HCT116 (cell line): Measurements from ENCODE around the gene DICER1. TPM values are rescaled to one million over a fixed set of nuclear protein-coding genes. Genes with fewer than 3 reads are reported as not detected.

Source experiments
- ATAC-seq: fragments of 200-7000 bp; cut with Tn5 transposase; 2 replicates; pipeline ENCODE4 v1.9.1; 2020; ENCODE audit warnings: mild to moderate bottlenecking, moderate library complexity
- BruUV-seq: library from RNA; stranded (reverse); fragments of 400-500 nt; replicated peaks from 2 replicates; lab custom pipeline; 2021; lab: Mats Ljungman, UMichigan
- CTCF ChIA-PET: fragments of 300-600 bp; sonication (Branson Sonifier 250); formaldehyde crosslinking; loops from one replicate; lab custom pipeline; 2021; ENCODE audit warnings: antibody characterized with exemption; lab: Charles Lee
- POLR2A ChIA-PET: fragments of 300-600, 350-600 bp; sonication (Branson Sonifier 250); formaldehyde crosslinking; loops from one replicate; lab custom pipeline; 2021; ENCODE audit warnings: antibody characterized with exemption; lab: Charles Lee
- RAD21 ChIA-PET, 2 experiments: fragments of 300-600 bp; sonication (Branson Sonifier 250); formaldehyde crosslinking; loops; one replicate each; lab custom pipeline; 2023; ENCODE audit warnings: low total read pairs in 2 of 2; ENCODE audit not compliant: uncharacterized antibody in 2 of 2, unreplicated experiment in 2 of 2, low non-redundant PET in 1 of 2; lab: Charles Lee
- DNase-seq: peaks from one replicate; pipeline ENCODE4 v3.0.0-alpha.2; 2010; ENCODE audit warnings: low read depth, low spot score
- H2AFZ ChIP-seq: fragments of 200-600 bp; shearing (Covaris generic), sonication (generic); 2 replicates; pipeline ENCODE4 v1.6.1; 2017; ENCODE audit warnings: low read depth, mixed run types, mixed read lengths, antibody characterized with exemption, low read length; ENCODE audit not compliant: poor library complexity, severe bottlenecking
- H3K27ac ChIP-seq: 2 replicates; pipeline ENCODE4 v1.5.1; 2012; ENCODE audit warnings: low read depth, low read length
- H3K27me3 ChIP-seq: fragments of 200-600 bp; sonication (generic); 2 replicates; pipeline ENCODE4 v1.6.1; 2016; ENCODE audit warnings: mixed run types, low read length, mixed read lengths; ENCODE audit not compliant: insufficient read depth
- H3K36me3 ChIP-seq, 2 experiments: fragments of 200-500 bp in 1 of 2; fragments of 200-600 bp in 1 of 2; sonication (Bioruptor generic) in 1 of 2; sonication (generic) in 1 of 2; 2 replicates each; pipeline versions ENCODE4 v1.5.1 to v1.6.1; 2014 to 2016; ENCODE audit warnings: low read length in 2 of 2, inconsistent platforms in 1 of 2, mixed read lengths in 1 of 2, mixed run types in 1 of 2; ENCODE audit not compliant: insufficient read depth in 2 of 2, control insufficient read depth in 1 of 2
- H3K4me1 ChIP-seq, 2 experiments: fragments of 200-600 bp in 1 of 2; sonication (generic) in 1 of 2; 2 replicates each; pipeline versions ENCODE4 v1.5.1 to v1.6.1; 2012 to 2017; ENCODE audit warnings: low read length in 2 of 2, inconsistent platforms in 1 of 2, mild to moderate bottlenecking in 1 of 2, mixed read lengths in 1 of 2, mixed run types in 1 of 2, moderate library complexity in 1 of 2; ENCODE audit not compliant: insufficient read depth in 2 of 2, control insufficient read depth in 1 of 2
- H3K4me2 ChIP-seq: fragments of 200-600 bp; sonication (generic); 2 replicates; pipeline ENCODE4 v1.6.1; 2017; ENCODE audit warnings: mixed run types, low read length, mixed read lengths
- H3K4me3 ChIP-seq, 2 experiments: fragments of 200-600 bp in 1 of 2; sonication (generic) in 1 of 2; replicated peaks in 1 of 2; 2 replicates each; pipeline ENCODE4 v1.5.1; 2011 to 2016; ENCODE audit warnings: low read length in 2 of 2, control low read depth in 1 of 2, low read depth in 1 of 2, mild to moderate bottlenecking in 1 of 2, mixed read lengths in 1 of 2, mixed run types in 1 of 2
- H3K79me2 ChIP-seq: fragments of 200-600 bp; sonication (generic); 2 replicates; pipeline ENCODE4 v1.6.1; 2017; ENCODE audit warnings: mild to moderate bottlenecking, mixed run types, low read length, moderate library complexity, mixed read lengths; ENCODE audit not compliant: insufficient read depth
- H3K9ac ChIP-seq: fragments of 200-600 bp; sonication (generic); 2 replicates; pipeline ENCODE4 v1.6.1; 2016; ENCODE audit warnings: low read length, mixed read lengths
- H3K9me2 ChIP-seq: fragments of 200-600 bp; sonication (generic), shearing (Covaris generic); 2 replicates; pipeline ENCODE4 v1.6.1; 2017; ENCODE audit warnings: mixed run types, mild to moderate bottlenecking, moderate library complexity; ENCODE audit not compliant: insufficient read depth
- H3K9me3 ChIP-seq, 2 experiments: fragments of 200-500 bp in 1 of 2; fragments of 200-600 bp in 1 of 2; sonication (Bioruptor generic) in 1 of 2; sonication (generic) in 1 of 2; 2 replicates each; pipeline ENCODE4 v1.6.1; 2014 to 2017; ENCODE audit warnings: low read length in 2 of 2, mixed read lengths in 2 of 2, inconsistent platforms in 1 of 2, low read depth in 1 of 2, mild to moderate bottlenecking in 1 of 2, mixed run types in 1 of 2, moderate library complexity in 1 of 2; ENCODE audit not compliant: control insufficient read depth in 1 of 2, insufficient read depth in 1 of 2
- H4K20me1 ChIP-seq: fragments of 200-600 bp; sonication (generic), shearing (Covaris generic); 2 replicates; pipeline ENCODE4 v1.6.1; 2017; ENCODE audit warnings: mixed run types, mild to moderate bottlenecking, moderate library complexity; ENCODE audit not compliant: insufficient read depth
- EGR1 ChIP-seq: IDR thresholded peaks from 2 replicates; pipeline ENCODE4 v1.6.1; 2012; ENCODE audit warnings: low read depth
- ELF1 ChIP-seq: IDR thresholded peaks from 2 replicates; pipeline ENCODE4 v1.6.1; 2012; ENCODE audit warnings: low read depth, borderline replicate concordance
- EZH2 ChIP-seq: fragments of 200-600 bp; sonication (generic); IDR thresholded peaks from 2 replicates; pipeline ENCODE4 v1.6.1; 2017; ENCODE audit warnings: antibody characterized with exemption, mixed run types
- EZH2phosphoT487 ChIP-seq: fragments of 200-600 bp; IDR thresholded peaks from 2 replicates; pipeline ENCODE4 v1.6.1; 2018; ENCODE audit warnings: antibody characterized with exemption, borderline replicate concordance
- POLR2A ChIP-seq: IDR thresholded peaks from 2 replicates; pipeline ENCODE4 v1.7.0; 2011; ENCODE audit warnings: borderline replicate concordance; ENCODE audit not compliant: insufficient read depth, insufficient read length; ENCODE audit errors: extremely low read depth
- RAD21 ChIP-seq: IDR thresholded peaks from 2 replicates; pipeline ENCODE4 v1.6.1; 2012; ENCODE audit warnings: low read depth, mild to moderate bottlenecking
- SIN3A ChIP-seq: IDR thresholded peaks from 2 replicates; pipeline ENCODE4 v1.6.1; 2012; ENCODE audit warnings: low read depth
- TCF7L2 ChIP-seq: IDR thresholded peaks from 2 replicates; pipeline ENCODE4 v1.7.0; 2011; ENCODE audit warnings: borderline replicate concordance, inconsistent platforms; ENCODE audit not compliant: insufficient read depth, insufficient read length; ENCODE audit errors: extremely low read depth
- YY1 ChIP-seq: IDR thresholded peaks from 2 replicates; pipeline ENCODE4 v1.6.1; 2011; ENCODE audit warnings: low read length, low read depth, moderate library complexity, mild to moderate bottlenecking; ENCODE audit not compliant: insufficient replicate concordance; ENCODE audit errors: extremely low read depth
- ZNF274 ChIP-seq: fragments of 200-500 bp; sonication (Bioruptor generic); IDR thresholded peaks from 2 replicates; pipeline ENCODE4 v1.6.1; 2014; ENCODE audit warnings: mild to moderate bottlenecking, low read depth, low read length, inconsistent platforms
- intact Hi-C: fragments of 100-400 bp; cut with micrococcal nuclease; formaldehyde crosslinking; loops from 2 replicates; pipeline ENCODE4 v1.10.0; 2022
- total RNA-seq: library from RNA; stranded (reverse); gene quantifications from one replicate; pipeline ENCODE4 v1.2.1, GENCODE V29; 2021; ENCODE audit not compliant: unreplicated experiment
- TF ChIP-seq, protein P1 (sequence below): IDR thresholded peaks from 2 replicates; pipeline ENCODE4 v1.6.1; 2011; ENCODE audit warnings: mild to moderate bottlenecking, low read length, moderate library complexity; ENCODE audit not compliant: insufficient replicate concordance; ENCODE audit errors: extremely low read depth

DICER1 gene
- total RNA-seq, 1 experiment from 2014 or later = 38.6 TPM

DNA sequence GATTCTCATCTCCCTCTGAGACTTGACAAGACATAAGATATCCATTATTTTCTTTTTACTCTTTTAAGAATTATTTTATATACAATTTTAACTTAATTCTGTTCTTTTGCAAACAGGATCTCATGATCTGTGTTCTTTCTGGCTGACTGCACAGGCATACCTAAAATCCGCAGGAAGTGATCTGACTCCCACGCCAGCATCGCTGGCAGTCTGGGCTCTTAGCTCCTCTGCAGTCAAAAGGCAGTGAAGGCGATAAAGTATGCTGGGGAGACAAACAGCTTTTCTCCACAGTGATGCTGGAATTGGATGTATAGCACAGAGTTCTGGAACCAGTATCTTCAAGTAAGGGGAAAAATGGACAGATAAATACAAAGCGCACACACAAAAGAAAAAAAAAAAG is 52.4 kb downstream of the DICER1 start:
- ChIA-PET POLR2A (no interaction called here), CTCF (no interaction called here), RAD21 (no interaction called here)
- Histone ChIP-seq H3K9me3 (no peaks in the 10 kb centered on the region), H3K79me2 (peaks cover 4% of the 10 kb centered on the region), H4K20me1 (no peaks in the 10 kb centered on the region), H3K9ac (no peak overlapping the region), H2AFZ (no peak overlapping the region), H3K4me1 (no peaks in the 10 kb centered on the region), H3K36me3 (peaks cover 40 to 46% of the 10 kb centered on the region in 2 experiments), H3K27ac (no peak overlapping the region), H3K9me2 (no peaks in the 10 kb centered on the region), H3K4me2 (no peak overlapping the region)
- DNase-seq (no peak), ATAC-seq (no peak)
- intact Hi-C loops = loop anchor here (10.0 kb wide), 1 partner anchor 390 kb away; no protein-coding TSS in a partner anchor
- BruUV-seq = no TSS peak
- no peak for TF ChIP-seq TCF7L2
- TF ChIP-seq EZH2phosphoT487 = no peak
- TF ChIP-seq YY1 = no peak
- TF ChIP-seq ZNF274 = no peak
- no peak for TF ChIP-seq RAD21
- TF ChIP-seq POLR2A = no peak
- no peak for TF ChIP-seq ELF1
- TF ChIP-seq SIN3A = no peak
- no peak for TF ChIP-seq EGR1
- no peak for TF ChIP-seq EZH2
- TF ChIP-seq, protein P1, sequence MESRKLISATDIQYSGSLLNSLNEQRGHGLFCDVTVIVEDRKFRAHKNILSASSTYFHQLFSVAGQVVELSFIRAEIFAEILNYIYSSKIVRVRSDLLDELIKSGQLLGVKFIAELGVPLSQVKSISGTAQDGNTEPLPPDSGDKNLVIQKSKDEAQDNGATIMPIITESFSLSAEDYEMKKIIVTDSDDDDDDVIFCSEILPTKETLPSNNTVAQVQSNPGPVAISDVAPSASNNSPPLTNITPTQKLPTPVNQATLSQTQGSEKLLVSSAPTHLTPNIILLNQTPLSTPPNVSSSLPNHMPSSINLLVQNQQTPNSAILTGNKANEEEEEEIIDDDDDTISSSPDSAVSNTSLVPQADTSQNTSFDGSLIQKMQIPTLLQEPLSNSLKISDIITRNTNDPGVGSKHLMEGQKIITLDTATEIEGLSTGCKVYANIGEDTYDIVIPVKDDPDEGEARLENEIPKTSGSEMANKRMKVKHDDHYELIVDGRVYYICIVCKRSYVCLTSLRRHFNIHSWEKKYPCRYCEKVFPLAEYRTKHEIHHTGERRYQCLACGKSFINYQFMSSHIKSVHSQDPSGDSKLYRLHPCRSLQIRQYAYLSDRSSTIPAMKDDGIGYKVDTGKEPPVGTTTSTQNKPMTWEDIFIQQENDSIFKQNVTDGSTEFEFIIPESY = no peak
- TF ChIP-seq, all 23 proteins: peak for 0
- H3K4me3 ChIP-seq = no peak overlapping the region
- H3K27me3 ChIP-seq = no peaks in the 10 kb centered on the region
